ENCODE measurements around the gene DUSP5.

DUSP5 gene

DNA sequence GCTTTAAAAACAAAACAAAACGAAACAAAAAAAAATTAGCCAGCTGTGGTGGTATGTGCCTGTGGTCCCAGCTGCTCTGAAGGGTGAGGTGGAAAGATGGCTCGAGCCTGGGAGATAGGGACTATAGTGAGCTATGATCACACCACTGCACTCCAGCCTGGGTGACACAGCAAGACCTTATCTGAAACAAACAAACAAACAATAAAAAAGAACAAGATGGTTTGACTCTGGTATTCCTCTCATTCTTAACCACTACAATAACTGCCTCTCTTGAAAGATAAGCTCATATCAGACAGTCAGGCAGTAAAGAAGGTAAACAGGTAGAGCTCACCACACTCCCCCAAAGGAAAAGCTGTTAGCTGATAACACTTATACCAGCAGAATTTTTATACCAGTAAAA is 14.1 kb upstream of the DUSP5 start:
- Histone ChIP-seq H3K9ac (ENCODE audit: low read length) (no peak overlapping the region), H2BK120ac (ENCODE audit: low read depth, low read length) (no peak overlapping the region), H3K23ac (ENCODE audit: low read length) (no peak overlapping the region), H3K4me3 (ENCODE audit: low read length) (no peak overlapping the region), H3K27ac (ENCODE audit: low read depth, low read length) (no peak overlapping the region), H3K56ac (ENCODE audit: low read length) (no peak overlapping the region), H2BK15ac (replicated peaks; ENCODE audit: low read depth) (no peak overlapping the region), H2AK5ac (ENCODE audit: low read length) (no peak overlapping the region), H3K79me2 (ENCODE audit: control insufficient read depth, insufficient read depth, low read length) (no peaks in the 10 kb centered on the region), H3K4ac (ENCODE audit: low read depth, low read length) (no peak overlapping the region), H4K8ac (ENCODE audit: low read depth, low read length) (no peak overlapping the region), H3K79me1 (ENCODE audit: low read length) (no peaks in the 10 kb centered on the region), H3K4me1 (ENCODE audit: control insufficient read depth, low read depth, low read length) (peaks cover 18% of the 10 kb centered on the region), H3K36me3 (ENCODE audit: control insufficient read depth, insufficient read depth, low read length) (no peaks in the 10 kb centered on the region), H2BK5ac (ENCODE audit: low read length) (no peak overlapping the region), H4K5ac (ENCODE audit: low read length) (no peak overlapping the region), H3K18ac (ENCODE audit: low read length) (no peak overlapping the region), H3K27me3 (ENCODE audit: insufficient read depth, low read length, poor library complexity) (no peaks in the 10 kb centered on the region), H3K4me2 (ENCODE audit: low read length) (no peak overlapping the region)
- whole genome bisulfite sequencing (ENCODE audit: extremely low coverage, insufficient coverage, low lambda C conversion rate), result no CpG with 5 or more reads among the region's 2 CpGs
- DNase-seq, result peak; percentile 70

DNA sequence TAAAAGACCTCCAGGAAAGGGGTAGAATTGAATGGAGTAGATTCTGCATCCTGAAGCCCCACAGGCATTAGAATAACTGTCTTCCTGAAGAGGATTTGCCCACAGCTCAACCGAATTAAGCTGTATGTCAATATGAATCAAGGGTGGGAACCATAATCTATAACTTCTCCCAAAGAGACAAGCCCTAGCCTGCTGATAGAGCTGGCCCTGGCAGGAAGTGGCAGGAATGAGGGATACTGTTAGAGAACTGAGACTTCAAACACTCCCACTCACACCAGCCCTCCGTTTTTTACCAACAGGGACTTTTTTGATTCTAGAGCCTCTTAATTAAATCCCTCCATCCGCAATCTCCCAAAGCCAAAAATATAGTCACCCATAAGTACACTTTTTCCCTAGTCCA is 12.2 kb upstream of the DUSP5 start:
- no peaks in the 10 kb centered on the region for H3K79me2 ChIP-seq (ENCODE audit: control insufficient read depth, insufficient read depth, low read length)
- no peak overlapping the region for H3K27ac ChIP-seq (ENCODE audit: low read depth, low read length)
- DNase-seq, result no peak
- no peaks in the 10 kb centered on the region for H3K27me3 ChIP-seq (ENCODE audit: insufficient read depth, low read length, poor library complexity)
- H3K23ac ChIP-seq (ENCODE audit: low read length), result no peak overlapping the region
- H3K9ac ChIP-seq (ENCODE audit: low read length), result no peak overlapping the region
- no peak overlapping the region for H3K4me3 ChIP-seq (ENCODE audit: low read length)
- 100% methylated on average over 1 of the region's 3 CpGs for WGBS (ENCODE audit: extremely low coverage, insufficient coverage, low lambda C conversion rate)
- no peak overlapping the region for H2BK120ac ChIP-seq (ENCODE audit: low read depth, low read length)
- H3K4ac ChIP-seq (ENCODE audit: low read depth, low read length), result no peak overlapping the region
- H2BK15ac ChIP-seq (replicated peaks; ENCODE audit: low read depth), result no peak overlapping the region
- no peaks in the 10 kb centered on the region for H3K79me1 ChIP-seq (ENCODE audit: low read length)
- no peak overlapping the region for H3K4me2 ChIP-seq (ENCODE audit: low read length)
- H3K4me1 ChIP-seq (ENCODE audit: control insufficient read depth, low read depth, low read length), result peaks cover 20% of the 10 kb centered on the region
- no peak overlapping the region for H2AK5ac ChIP-seq (ENCODE audit: low read length)
- H4K5ac ChIP-seq (ENCODE audit: low read length), result no peak overlapping the region
- H3K36me3 ChIP-seq (ENCODE audit: control insufficient read depth, insufficient read depth, low read length), result no peaks in the 10 kb centered on the region
- H4K8ac ChIP-seq (ENCODE audit: low read depth, low read length), result no peak overlapping the region
- no peak overlapping the region for H3K18ac ChIP-seq (ENCODE audit: low read length)
- H2BK5ac ChIP-seq (ENCODE audit: low read length), result no peak overlapping the region
- H3K56ac ChIP-seq (ENCODE audit: low read length), result no peak overlapping the region

DNA sequence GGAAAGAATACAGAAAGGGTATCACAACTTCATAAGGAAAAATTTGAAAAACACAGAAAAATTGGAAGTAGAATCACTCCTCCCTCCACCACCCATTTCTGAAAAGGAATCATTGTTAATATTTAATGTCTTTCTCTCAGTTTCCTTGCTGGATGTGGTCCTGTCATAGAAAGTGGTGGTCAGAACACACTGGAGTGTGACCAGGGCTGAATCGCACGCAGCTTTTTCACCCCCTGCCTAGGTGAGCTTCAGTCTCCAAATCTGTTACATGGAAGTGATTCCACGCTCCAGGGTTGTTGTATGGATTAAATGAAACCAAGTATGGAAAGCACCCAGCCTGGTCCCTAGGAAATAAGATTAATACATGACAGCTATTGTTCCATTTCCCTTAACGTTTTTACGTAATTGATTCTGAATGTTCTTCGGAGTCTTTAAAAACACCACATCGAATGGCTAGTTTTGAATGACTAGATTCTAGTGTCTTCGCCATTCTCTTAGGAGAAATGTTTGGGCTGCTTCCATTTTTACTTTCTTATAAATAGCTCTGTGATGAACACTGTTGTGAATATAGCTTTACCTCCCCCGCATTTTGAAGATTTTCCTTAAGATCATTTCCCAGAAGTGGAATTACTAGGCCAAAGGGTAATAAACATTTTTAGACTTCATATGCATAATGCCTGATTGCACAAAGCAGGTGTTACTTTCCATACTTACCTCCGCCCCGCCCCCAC is 10.9 kb upstream of the DUSP5 start:
- Histone ChIP-seq H3K4ac (ENCODE audit: low read depth, low read length) (peak overlapping the region; percentile 85), H3K9ac (ENCODE audit: low read length) (peak overlapping the region; percentile 34), H3K27ac (ENCODE audit: low read depth, low read length) (peak overlapping the region; percentile 64), H2BK15ac (replicated peaks; ENCODE audit: low read depth) (peak overlapping the region; percentile 76), H3K79me1 (ENCODE audit: low read length) (no peaks in the 10 kb centered on the region), H3K23ac (ENCODE audit: low read length) (no peak overlapping the region), H3K36me3 (ENCODE audit: control insufficient read depth, insufficient read depth, low read length) (no peaks in the 10 kb centered on the region), H4K8ac (ENCODE audit: low read depth, low read length) (no peak overlapping the region), H3K4me1 (ENCODE audit: control insufficient read depth, low read depth, low read length) (peaks cover 21% of the 10 kb centered on the region), H2AK5ac (ENCODE audit: low read length) (no peak overlapping the region), H3K27me3 (ENCODE audit: insufficient read depth, low read length, poor library complexity) (no peaks in the 10 kb centered on the region), H3K4me2 (ENCODE audit: low read length) (no peak overlapping the region), H3K18ac (ENCODE audit: low read length) (peak overlapping the region; percentile 87), H3K4me3 (ENCODE audit: low read length) (no peak overlapping the region), H3K79me2 (ENCODE audit: control insufficient read depth, insufficient read depth, low read length) (no peaks in the 10 kb centered on the region), H2BK120ac (ENCODE audit: low read depth, low read length) (peak overlapping the region; percentile 86), H4K5ac (ENCODE audit: low read length) (no peak overlapping the region), H2BK5ac (ENCODE audit: low read length) (peak overlapping the region; percentile 92), H3K56ac (ENCODE audit: low read length) (peak overlapping the region; percentile 89)
- WGBS (ENCODE audit: extremely low coverage, insufficient coverage, low lambda C conversion rate), result no CpG with 5 or more reads among the region's 11 CpGs
- no peak for DNase-seq

DNA sequence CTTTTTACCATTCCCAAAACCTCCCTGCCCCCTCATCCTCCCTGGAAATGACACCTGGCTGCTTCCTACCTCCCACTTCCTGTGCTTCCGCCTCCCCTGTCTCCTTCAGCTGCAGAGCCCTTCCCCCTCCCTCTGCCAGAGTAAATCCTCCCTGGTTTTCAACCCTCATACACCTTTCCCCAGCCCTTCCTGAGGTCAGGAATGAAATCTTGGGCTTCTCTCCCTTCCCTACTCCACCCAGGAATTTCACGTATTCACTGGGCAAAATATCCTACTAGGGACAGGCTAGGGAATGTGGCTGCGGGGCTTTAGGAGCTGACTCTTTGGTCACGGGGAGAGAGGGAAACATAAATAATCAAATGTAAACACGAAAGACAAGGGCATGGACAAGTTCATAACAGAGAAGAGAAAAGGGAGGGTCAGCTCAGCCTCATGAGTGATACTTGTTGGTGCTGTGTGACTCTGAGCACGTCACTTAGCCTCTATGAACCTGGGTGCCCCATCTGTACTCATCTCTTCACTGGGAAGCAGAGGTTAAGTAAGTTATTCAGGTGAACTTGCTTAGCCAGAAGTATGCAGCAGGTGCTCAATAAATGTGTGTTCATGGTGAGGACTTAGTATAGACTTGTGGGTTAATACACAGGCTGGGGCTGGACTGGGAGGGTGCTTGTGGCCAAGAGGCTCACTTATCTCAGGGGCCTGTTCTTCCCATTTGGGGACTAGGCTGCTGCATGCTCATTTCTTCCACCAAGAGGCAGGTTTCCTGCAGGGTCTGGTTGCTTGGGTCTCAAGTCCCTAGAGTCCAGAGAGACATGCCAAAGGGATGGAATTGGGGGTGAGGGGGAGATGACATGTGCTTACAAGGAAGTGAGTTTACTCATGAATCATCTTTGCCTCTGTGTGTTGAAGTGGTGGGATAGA is 10.0 kb upstream of the DUSP5 start:
- H3K56ac ChIP-seq (ENCODE audit: low read length), result peak overlapping the region; percentile 89
- no CpG with 5 or more reads among the region's 6 CpGs for WGBS (ENCODE audit: extremely low coverage, insufficient coverage, low lambda C conversion rate)

DNA sequence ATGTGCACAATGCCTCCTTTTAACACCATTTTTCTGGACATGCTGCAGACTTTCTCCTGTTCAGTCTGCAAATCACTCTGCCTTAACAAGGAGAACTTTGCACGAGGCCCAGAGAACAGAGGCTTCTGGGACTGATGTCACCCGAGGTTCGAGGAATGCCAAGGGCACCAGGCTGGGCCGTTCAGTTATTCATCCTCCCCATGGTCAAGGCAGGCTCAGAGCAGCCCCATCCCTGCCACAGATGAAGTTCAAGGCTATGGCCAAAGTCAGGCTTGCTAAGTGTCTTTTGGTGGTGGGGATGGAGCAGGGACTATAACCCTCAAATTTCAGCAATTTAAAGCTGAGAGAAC is 9.4 kb upstream of the DUSP5 start:
- no CpG with 5 or more reads among the region's 4 CpGs for WGBS (ENCODE audit: extremely low coverage, insufficient coverage, low lambda C conversion rate)
- Histone ChIP-seq H3K23ac (ENCODE audit: low read length) (no peak overlapping the region), H4K8ac (ENCODE audit: low read depth, low read length) (no peak overlapping the region), H3K27ac (ENCODE audit: low read depth, low read length) (peak overlapping the region; percentile 64), H3K79me2 (ENCODE audit: control insufficient read depth, insufficient read depth, low read length) (no peaks in the 10 kb centered on the region), H3K4ac (ENCODE audit: low read depth, low read length) (peak overlapping the region; percentile 28), H3K36me3 (ENCODE audit: control insufficient read depth, insufficient read depth, low read length) (no peaks in the 10 kb centered on the region), H2AK5ac (ENCODE audit: low read length) (peak overlapping the region; percentile 82), H2BK120ac (ENCODE audit: low read depth, low read length) (peak overlapping the region; percentile 66), H3K79me1 (ENCODE audit: low read length) (no peaks in the 10 kb centered on the region), H3K27me3 (ENCODE audit: insufficient read depth, low read length, poor library complexity) (no peaks in the 10 kb centered on the region), H3K9ac (ENCODE audit: low read length) (no peak overlapping the region), H3K4me3 (ENCODE audit: low read length) (no peak overlapping the region), H3K4me2 (ENCODE audit: low read length) (no peak overlapping the region), H3K56ac (ENCODE audit: low read length) (peak overlapping the region; percentile 89), H3K18ac (ENCODE audit: low read length) (peak overlapping the region; percentile 93), H3K4me1 (ENCODE audit: control insufficient read depth, low read depth, low read length) (peaks cover 25% of the 10 kb centered on the region), H2BK5ac (ENCODE audit: low read length) (peak overlapping the region; percentile 97), H4K5ac (ENCODE audit: low read length) (no peak overlapping the region), H2BK15ac (replicated peaks; ENCODE audit: low read depth) (no peak overlapping the region)
- no peak for DNase-seq

More for the DNA sequence above, 10.0 kb upstream of the DUSP5 start:
- Histone ChIP-seq H3K79me1 (ENCODE audit: low read length) (no peaks in the 10 kb centered on the region), H3K9ac (ENCODE audit: low read length) (peak overlapping the region; percentile 60), H3K4me2 (ENCODE audit: low read length) (peak overlapping the region; percentile 9), H3K4ac (ENCODE audit: low read depth, low read length) (peak overlapping the region; percentile 28), H4K5ac (ENCODE audit: low read length) (peak overlapping the region; percentile 72), H3K27ac (ENCODE audit: low read depth, low read length) (peak overlapping the region; percentile 64), H4K8ac (ENCODE audit: low read depth, low read length) (no peak overlapping the region), H3K4me3 (ENCODE audit: low read length) (no peak overlapping the region), H2BK15ac (replicated peaks; ENCODE audit: low read depth) (no peak overlapping the region), H3K23ac (ENCODE audit: low read length) (peak overlapping the region; percentile 4), H2AK5ac (ENCODE audit: low read length) (peak overlapping the region; percentile 83), H3K79me2 (ENCODE audit: control insufficient read depth, insufficient read depth, low read length) (no peaks in the 10 kb centered on the region), H2BK5ac (ENCODE audit: low read length) (peak overlapping the region; percentile 97), H3K18ac (ENCODE audit: low read length) (peak overlapping the region; percentile 93), H3K36me3 (ENCODE audit: control insufficient read depth, insufficient read depth, low read length) (no peaks in the 10 kb centered on the region), H2BK120ac (ENCODE audit: low read depth, low read length) (peak overlapping the region; percentile 66), H3K27me3 (ENCODE audit: insufficient read depth, low read length, poor library complexity) (no peaks in the 10 kb centered on the region), H3K4me1 (ENCODE audit: control insufficient read depth, low read depth, low read length) (peaks cover 21% of the 10 kb centered on the region)
- peak; percentile 94 for DNase-seq
